Loucy (cell line): ENCODE data around the gene TES.

Experiments used
- CTCF ChIP-seq: fragments of 200-600 bp; sonication (generic); conservative IDR thresholded peaks from 2 replicates; pipeline ENCODE4 v1.5.1; 2014; ENCODE audit warnings: mild to moderate bottlenecking, antibody characterized with exemption, low read length
- EZH2phosphoT487 ChIP-seq: fragments of 200-600 bp; IDR thresholded peaks from 2 replicates; pipeline ENCODE4 v1.6.1; 2018; ENCODE audit warnings: antibody characterized with exemption, mild to moderate bottlenecking, moderate library complexity, borderline replicate concordance

GRCh38 chr7:116214921-116215320, 4.6 kb downstream of the TES start:
- no peak for TF ChIP-seq CTCF
- no peak for TF ChIP-seq EZH2phosphoT487
